Measurements from ENCODE around the gene PABPN1L.
"Not testable (repeated sequence)": the region's sequence is repeated elsewhere in the genome, so short reads cannot be mapped to it uniquely, and the experiment has no call there.

PABPN1L gene

GRCh38 chr16:88897696-88898425 is 31.4 kb upstream of the PABPN1L start:
- no peak for TF ChIP-seq CTCF (IDR thresholded peaks at IDR 0.05; ENCODE audit: low read depth, low read length, missing control alignments)
- Histone ChIP-seq H3K27me3 (replicated peaks) (peaks cover 6% of the 10 kb centered on the region), H3K4me3 (ENCODE audit: low read depth, low read length) (no peak overlapping the region), H3K27ac (no peak overlapping the region), H3K36me3 (replicated peaks) (no peaks in the 10 kb centered on the region)
- in situ Hi-C loops (cut with HindIII; ENCODE audit: low pct_ligation_motif_present, low sequenced_read_pairs), result no loop called here
- DNase-seq, result no peak

GRCh38 chr16:88896238-88897070 is 30.0 kb upstream of the PABPN1L start:
- Histone ChIP-seq H3K36me3 (replicated peaks) (no peaks in the 10 kb centered on the region), H3K27me3 (replicated peaks) (peaks cover 6% of the 10 kb centered on the region), H3K4me3 (ENCODE audit: low read depth, low read length) (no peak overlapping the region), H3K27ac (no peak overlapping the region)
- in situ Hi-C loops (cut with HindIII; ENCODE audit: low pct_ligation_motif_present, low sequenced_read_pairs), result no loop called here
- no peak for DNase-seq
- no peak for TF ChIP-seq CTCF (IDR thresholded peaks at IDR 0.05; ENCODE audit: low read depth, low read length, missing control alignments)

GRCh38 chr16:88895335-88895734 is 28.9 kb upstream of the PABPN1L start:
- H3K36me3 ChIP-seq (replicated peaks), result no peaks in the 10 kb centered on the region
- no peak overlapping the region for H3K27ac ChIP-seq
- H3K4me3 ChIP-seq (ENCODE audit: low read depth, low read length), result no peak overlapping the region
- in situ Hi-C loops (cut with HindIII; ENCODE audit: low pct_ligation_motif_present, low sequenced_read_pairs), result no loop called here
- DNase-seq, result no peak
- no peak for TF ChIP-seq CTCF (IDR thresholded peaks at IDR 0.05; ENCODE audit: low read depth, low read length, missing control alignments)
- H3K27me3 ChIP-seq (replicated peaks), result peaks cover 6% of the 10 kb centered on the region

GRCh38 chr16:88894681-88895300 is 28.3 kb upstream of the PABPN1L start:
- Histone ChIP-seq H3K27me3 (replicated peaks) (peaks cover 6% of the 10 kb centered on the region), H3K4me3 (ENCODE audit: low read depth, low read length) (no peak overlapping the region), H3K36me3 (replicated peaks) (no peaks in the 10 kb centered on the region), H3K27ac (no peak overlapping the region)
- no peak for TF ChIP-seq CTCF (IDR thresholded peaks at IDR 0.05; ENCODE audit: low read depth, low read length, missing control alignments)
- in situ Hi-C loops (cut with HindIII; ENCODE audit: low pct_ligation_motif_present, low sequenced_read_pairs), result no loop called here
- no peak for DNase-seq

- H3K27ac ChIP-seq; in situ Hi-C loops (cut with HindIII; ENCODE audit: low pct_ligation_motif_present, low sequenced_read_pairs); DNase-seq; H3K27me3 ChIP-seq (replicated peaks); H3K36me3 ChIP-seq (replicated peaks); H3K4me3 ChIP-seq (ENCODE audit: low read depth, low read length): not testable (repeated sequence)
These were observed 27.8 kb upstream of the PABPN1L start for GRCh38 chr16:88894266-88894665.

All from brain microvascular endothelial cell (primary cell).